Lower leg skin (tissue), 3 donors: ENCODE results near the gene NEDD9.

Experiments used
- CTCF ChIP-seq, 3 donors: fragments of 450-650 bp; IDR thresholded peaks; one replicate each; pipeline ENCODE4 v1.5.1; 2016; ENCODE audit warnings: antibody characterized with exemption in 3 of 3, mild to moderate bottlenecking in 3 of 3, moderate library complexity in 2 of 3
- POLR2A ChIP-seq, 2 donors: fragments of 450-650 bp; IDR thresholded peaks; one replicate each; pipeline ENCODE4 v1.6.1; 2016 to 2017; ENCODE audit warnings: antibody characterized with exemption in 2 of 2, mild to moderate bottlenecking in 1 of 2, moderate library complexity in 1 of 2

- TF ChIP-seq CTCF (IDR thresholded peaks at IDR 0.05) (no peak), POLR2A (IDR thresholded peaks at IDR 0.05) (no peak)
Measured at GRCh38 chr6:11270030-11271027, 37.9 kb upstream of the NEDD9 start.
